Astrocyte (in vitro differentiated cells and primary cell): ENCODE data around the gene SPATA6L. TPM values are rescaled to one million over a fixed set of nuclear protein-coding genes. Genes with fewer than 3 reads are reported as not detected.

Source experiments
- DNase-seq: peaks from one replicate; pipeline ENCODE4 v3.0.0-alpha.2; 2010; ENCODE audit warnings: low read depth
- FAIRE-seq: peaks from 2 replicates; lab custom pipeline; 2011; peaks lifted over from hg19 to GRCh38; lab: Jason Lieb, UNC
- H2AFZ ChIP-seq: 2 replicates; pipeline ENCODE4 v1.6.0; 2012; ENCODE audit warnings: low read depth, low read length, inconsistent platforms
- H3K27ac ChIP-seq: 2 replicates; pipeline ENCODE4 v1.5.1; 2011; ENCODE audit warnings: low read depth, low read length, inconsistent platforms
- H3K27me3 ChIP-seq: 2 replicates; pipeline ENCODE4 v1.6.0; 2011; ENCODE audit warnings: low read length, inconsistent platforms; ENCODE audit not compliant: insufficient read depth
- H3K36me3 ChIP-seq: 2 replicates; pipeline ENCODE4 v1.5.1; 2011; ENCODE audit warnings: low read length, inconsistent platforms; ENCODE audit not compliant: insufficient read depth
- H3K4me1 ChIP-seq: 2 replicates; pipeline ENCODE4 v1.5.1; 2011; ENCODE audit warnings: low read length, inconsistent platforms; ENCODE audit not compliant: insufficient read depth
- H3K4me2 ChIP-seq: 2 replicates; pipeline ENCODE4 v1.6.0; 2012; ENCODE audit warnings: low read length, inconsistent platforms
- H3K4me3 ChIP-seq: 2 replicates; pipeline ENCODE4 v1.5.1; 2011; ENCODE audit warnings: low read depth, mild to moderate bottlenecking, low read length, inconsistent platforms; ENCODE audit not compliant: insufficient read depth
- H3K79me2 ChIP-seq: 2 replicates; pipeline ENCODE4 v1.6.0; 2012; ENCODE audit warnings: mild to moderate bottlenecking, low read length, inconsistent platforms; ENCODE audit not compliant: insufficient read depth
- H3K9ac ChIP-seq: 2 replicates; pipeline ENCODE4 v1.6.0; 2012; ENCODE audit warnings: mild to moderate bottlenecking, low read length, inconsistent platforms
- H3K9me3 ChIP-seq: 2 replicates; pipeline ENCODE4 v1.5.1; 2012; ENCODE audit warnings: low read depth, mild to moderate bottlenecking, low read length, inconsistent platforms; ENCODE audit not compliant: insufficient read depth
- H4K20me1 ChIP-seq: 2 replicates; pipeline ENCODE4 v1.6.0; 2012; ENCODE audit warnings: low read length, inconsistent platforms; ENCODE audit not compliant: insufficient read depth
- H3K27ac Mint-ChIP-seq: one replicate; pipeline ENCODE4 v1.8.0; 2021; ENCODE audit warnings: mild to moderate bottlenecking, mixed read lengths; ENCODE audit not compliant: unreplicated experiment
- H3K27me3 Mint-ChIP-seq: one replicate; pipeline ENCODE4 v1.8.0; 2021; ENCODE audit warnings: low read depth, mixed read lengths; ENCODE audit not compliant: unreplicated experiment
- H3K36me3 Mint-ChIP-seq: one replicate; pipeline ENCODE4 v1.8.0; 2021; ENCODE audit warnings: low read depth, mixed read lengths; ENCODE audit not compliant: unreplicated experiment
- H3K4me1 Mint-ChIP-seq: one replicate; pipeline ENCODE4 v1.8.0; 2021; ENCODE audit warnings: low read depth, mixed read lengths; ENCODE audit not compliant: unreplicated experiment
- H3K4me3 Mint-ChIP-seq: one replicate; pipeline ENCODE4 v1.8.0; 2021; ENCODE audit warnings: mild to moderate bottlenecking, moderate library complexity, mixed read lengths; ENCODE audit not compliant: unreplicated experiment
- H3K9me3 Mint-ChIP-seq: one replicate; pipeline ENCODE4 v1.8.0; 2021; ENCODE audit warnings: mild to moderate bottlenecking, mixed read lengths; ENCODE audit not compliant: unreplicated experiment
- CTCF ChIP-seq: IDR thresholded peaks from 2 replicates; pipeline ENCODE4 v1.5.1; 2011; ENCODE audit warnings: low read depth, mild to moderate bottlenecking, inconsistent platforms, low read length, moderate library complexity; ENCODE audit not compliant: insufficient read depth
- EZH2 ChIP-seq: IDR thresholded peaks from 2 replicates; pipeline ENCODE4 v1.6.1; 2012; ENCODE audit warnings: mild to moderate bottlenecking, low read length, inconsistent platforms; ENCODE audit not compliant: insufficient read depth
- total RNA-seq: library from RNA; stranded (reverse); gene quantifications from 2 replicates; pipeline ENCODE4 v1.2.1, GENCODE V29; 2021

The SPATA6L gene
- total RNA-seq, 1 donor from 2014 or later, result 2.8 TPM

- DNase-seq (no peak), FAIRE-seq (no peak)
- Mint-ChIP-seq H3K27me3 (no peaks in the 10 kb centered on the region), H3K4me1 (no peaks in the 10 kb centered on the region), H3K4me3 (no peak overlapping the region), H3K36me3 (peaks cover 1% of the 10 kb centered on the region), H3K27ac (no peak overlapping the region), H3K9me3 (peaks cover 8% of the 10 kb centered on the region)
- Histone ChIP-seq H3K4me2 (no peak overlapping the region), H4K20me1 (no peaks in the 10 kb centered on the region), H3K9ac (no peak overlapping the region), H3K4me1 (no peaks in the 10 kb centered on the region), H3K27ac (no peak overlapping the region), H3K4me3 (no peak overlapping the region), H3K79me2 (no peaks in the 10 kb centered on the region), H3K27me3 (no peaks in the 10 kb centered on the region), H2AFZ (no peak overlapping the region), H3K9me3 (no peaks in the 10 kb centered on the region), H3K36me3 (no peaks in the 10 kb centered on the region)
- TF ChIP-seq CTCF (no peak), EZH2 (no peak)
Measured at GRCh38 chr9:4567601-4568000, 98.7 kb downstream of the SPATA6L start.

GRCh38 chr9:4566806-4567205, 99.5 kb downstream of the SPATA6L start:
- no peaks in the 10 kb centered on the region for H3K27me3 Mint-ChIP-seq
- H3K36me3 ChIP-seq, result no peaks in the 10 kb centered on the region
- DNase-seq, result no peak
- no peaks in the 10 kb centered on the region for H3K4me1 ChIP-seq
- H3K4me1 Mint-ChIP-seq, result no peaks in the 10 kb centered on the region
- no peak overlapping the region for H3K9ac ChIP-seq
- H3K27ac Mint-ChIP-seq, result no peak overlapping the region
- no peak overlapping the region for H3K27ac ChIP-seq
- H3K4me3 ChIP-seq, result no peak overlapping the region
- H3K36me3 Mint-ChIP-seq, result peaks cover 1% of the 10 kb centered on the region
- no peak for FAIRE-seq
- no peaks in the 10 kb centered on the region for H4K20me1 ChIP-seq
- no peak overlapping the region for H2AFZ ChIP-seq
- peaks cover 8% of the 10 kb centered on the region for H3K9me3 Mint-ChIP-seq
- no peaks in the 10 kb centered on the region for H3K9me3 ChIP-seq
- H3K4me3 Mint-ChIP-seq, result no peak overlapping the region
- TF ChIP-seq CTCF, result no peak
- TF ChIP-seq EZH2, result no peak
- H3K27me3 ChIP-seq, result no peaks in the 10 kb centered on the region
- no peaks in the 10 kb centered on the region for H3K79me2 ChIP-seq
- no peak overlapping the region for H3K4me2 ChIP-seq

- H3K27ac ChIP-seq, result no peak overlapping the region
- no peak for DNase-seq
- H3K4me2 ChIP-seq, result no peak overlapping the region
- H3K79me2 ChIP-seq, result no peaks in the 10 kb centered on the region
- no peak for TF ChIP-seq EZH2
- TF ChIP-seq CTCF, result no peak
- H3K27me3 Mint-ChIP-seq, result no peaks in the 10 kb centered on the region
- H3K27me3 ChIP-seq, result no peaks in the 10 kb centered on the region
- H3K4me1 ChIP-seq, result no peaks in the 10 kb centered on the region
- H2AFZ ChIP-seq, result no peak overlapping the region
- H3K9me3 Mint-ChIP-seq, result peaks cover 8% of the 10 kb centered on the region
- no peaks in the 10 kb centered on the region for H3K9me3 ChIP-seq
- peaks cover 1% of the 10 kb centered on the region for H3K36me3 Mint-ChIP-seq
- no peak overlapping the region for H3K27ac Mint-ChIP-seq
- no peak overlapping the region for H3K9ac ChIP-seq
- no peaks in the 10 kb centered on the region for H4K20me1 ChIP-seq
- no peaks in the 10 kb centered on the region for H3K36me3 ChIP-seq
- FAIRE-seq, result no peak
- no peak overlapping the region for H3K4me3 ChIP-seq
- no peaks in the 10 kb centered on the region for H3K4me1 Mint-ChIP-seq
- H3K4me3 Mint-ChIP-seq, result no peak overlapping the region
Measured at GRCh38 chr9:4563105-4563504, 103.2 kb downstream of the SPATA6L start.
